Coronary artery (tissue), 2 donors: ENCODE results near the gene GPT2.

ENCODE experiments used
- DNase-seq: peaks from one replicate; pipeline ENCODE4 v3.0.0-alpha.2; 2017; ENCODE audit warnings: low spot score
- H3K27ac ChIP-seq, 2 donors: fragments of 200-600 bp; sonication (generic); one replicate each; pipeline ENCODE4 v1.5.1; 2016 to 2019
- H3K4me3 ChIP-seq: fragments of 200-600 bp; sonication (generic); 2 replicates; pipeline ENCODE4 v1.5.1; 2016; ENCODE audit warnings: mild to moderate bottlenecking, moderate library complexity
- CTCF ChIP-seq: fragments of 200-600 bp; sonication (generic); IDR thresholded peaks from one replicate; pipeline ENCODE4 v1.5.1; 2019; ENCODE audit warnings: antibody characterized with exemption

The GPT2 gene

GRCh38 chr16:46883690-46884512, at the start of gene GPT2:
GPT2 (plus strand) TSS chr16:46884362; CDS start chr16:46884716, 354 bp downstream.
- peak within 1 kb of the TSS in 1 of 2 donors; percentile 64 for H3K27ac ChIP-seq

GRCh38 chr16:46836534-46837530, 47.3 kb upstream of the GPT2 start:
- DNase-seq, result no peak
- Histone ChIP-seq H3K4me3 (no peak overlapping the region), H3K27ac (no peak overlapping the region)
- TF ChIP-seq CTCF, result no peak

More at GRCh38 chr16:46883690-46884512, at the start of gene GPT2:
- DNase-seq, result peak; percentile 97
- TF ChIP-seq CTCF, result no peak
- H3K4me3 ChIP-seq, result peak within 1 kb of the TSS; percentile 95

GRCh38 chr16:46839986-46840443, 44.1 kb upstream of the GPT2 start:
- no peak for DNase-seq
- no peak overlapping the region for H3K27ac ChIP-seq
- TF ChIP-seq CTCF, result no peak
- no peak overlapping the region for H3K4me3 ChIP-seq

- Histone ChIP-seq H3K27ac (no peak overlapping the region), H3K4me3 (no peak overlapping the region)
- no peak for TF ChIP-seq CTCF
- no peak for DNase-seq
These were observed 41.8 kb upstream of the GPT2 start for GRCh38 chr16:46842192-46842895.

- TF ChIP-seq CTCF, result no peak
- H3K4me3 ChIP-seq, result peak overlapping the region; percentile 8
- DNase-seq, result no peak
- H3K27ac ChIP-seq, result no peak overlapping the region
These were observed 40.1 kb upstream of the GPT2 start for GRCh38 chr16:46843898-46844642.

GRCh38 chr16:46844771-46845170, 39.4 kb upstream of the GPT2 start:
- no peak overlapping the region for H3K4me3 ChIP-seq
- no peak overlapping the region for H3K27ac ChIP-seq
- no peak for TF ChIP-seq CTCF
- DNase-seq, result no peak
